MG63 (cell line): ENCODE data around the gene TEX10. TPM values are rescaled to one million over a fixed set of nuclear protein-coding genes. Genes with fewer than 3 reads are reported as not detected.
"Not testable (repeated sequence)": the region's sequence is repeated elsewhere in the genome, so short reads cannot be mapped to it uniquely, and the experiment has no call there.

ENCODE experiments used
- DNase-seq: peaks from one replicate; pipeline ENCODE4 v3.0.0-alpha.2; 2020
- H3K27me3 ChIP-seq: fragments of 250-450 bp; sonication (Bioruptor Pico); 2 replicates; pipeline ENCODE4 v1.5.1; 2020; ENCODE audit warnings: mild to moderate bottlenecking, moderate library complexity
- H3K36me3 ChIP-seq: fragments of 250-450 bp; sonication (Bioruptor Pico); 2 replicates; pipeline ENCODE4 v1.5.1; 2020; ENCODE audit warnings: mild to moderate bottlenecking, moderate library complexity
- H3K4me3 ChIP-seq: fragments of 250-450 bp; sonication (Bioruptor Pico); 2 replicates; pipeline ENCODE4 v1.5.1; 2020; ENCODE audit warnings: mild to moderate bottlenecking, moderate library complexity
- H3K9me3 ChIP-seq: fragments of 250-450 bp; sonication (Bioruptor Pico); 2 replicates; pipeline ENCODE4 v1.5.1; 2020; ENCODE audit warnings: mild to moderate bottlenecking, moderate library complexity
- total RNA-seq: library from RNA; depleted of rRNA; stranded (reverse); fragments of >200 nt; shearing (Covaris generic); gene quantifications from 2 replicates; pipeline ENCODE4 v1.2.3, GENCODE V29; 2014; ENCODE audit warnings: low replicate concordance; rRNA removed

The TEX10 gene
- 56.2 and 79.4 TPM in 2 replicates for total RNA-seq

GRCh38 chr9:100352727-100353505, at the start of gene TEX10:
Gene TEX10 (minus strand): TSS chr9:100352942. CDS start chr9:100349363, 3,579 bp downstream.
- Histone ChIP-seq H3K4me3 (peak within 1 kb of the TSS; percentile 94), H3K9me3 (no peaks in the 10 kb centered on the region; the same call in 1 of the 2 replicates), H3K27me3 (no peaks in the 10 kb centered on the region), H3K36me3 (peaks cover 5% of the 10 kb centered on the region)
- peak; percentile 84 for DNase-seq

GRCh38 chr9:100401042-100401441, 48.3 kb upstream of the TEX10 start:
- no peak overlapping the region for H3K4me3 ChIP-seq
- no peaks in the 10 kb centered on the region for H3K36me3 ChIP-seq
- H3K9me3 ChIP-seq = no peaks in the 10 kb centered on the region
- no peaks in the 10 kb centered on the region for H3K27me3 ChIP-seq
- no peak for DNase-seq

- no peaks in the 10 kb centered on the region for H3K27me3 ChIP-seq
- no peak for DNase-seq
- no peak overlapping the region for H3K4me3 ChIP-seq
- H3K36me3 ChIP-seq = no peaks in the 10 kb centered on the region
- H3K9me3 ChIP-seq = no peaks in the 10 kb centered on the region
These were observed 45.0 kb upstream of the TEX10 start for GRCh38 chr9:100397529-100398266.

- H3K27me3 ChIP-seq = no peaks in the 10 kb centered on the region
- H3K9me3 ChIP-seq = no peaks in the 10 kb centered on the region
- H3K4me3 ChIP-seq = no peak overlapping the region
- H3K36me3 ChIP-seq = no peaks in the 10 kb centered on the region
- no peak for DNase-seq
These were observed 44.0 kb upstream of the TEX10 start for GRCh38 chr9:100396769-100397168.

GRCh38 chr9:100394816-100395215, 42.1 kb upstream of the TEX10 start:
- Histone ChIP-seq H3K27me3 (no peaks in the 10 kb centered on the region), H3K36me3 (no peaks in the 10 kb centered on the region), H3K9me3 (no peaks in the 10 kb centered on the region), H3K4me3 (no peak overlapping the region)
- no peak for DNase-seq

GRCh38 chr9:100394032-100394695, 41.4 kb upstream of the TEX10 start:
- Histone ChIP-seq H3K9me3 (no peaks in the 10 kb centered on the region), H3K36me3 (no peaks in the 10 kb centered on the region), H3K27me3 (no peaks in the 10 kb centered on the region), H3K4me3 (no peak overlapping the region)
- no peak for DNase-seq

- not testable (repeated sequence) for H3K4me3 ChIP-seq, DNase-seq, H3K27me3 ChIP-seq, H3K9me3 ChIP-seq, H3K36me3 ChIP-seq
These were observed 40.2 kb upstream of the TEX10 start for GRCh38 chr9:100392989-100393388.

GRCh38 chr9:100379862-100380261, 27.1 kb upstream of the TEX10 start:
- Histone ChIP-seq H3K4me3 (no peak overlapping the region), H3K36me3 (no peaks in the 10 kb centered on the region), H3K27me3 (no peaks in the 10 kb centered on the region), H3K9me3 (no peaks in the 10 kb centered on the region)
- DNase-seq = no peak

- no peaks in the 10 kb centered on the region for H3K36me3 ChIP-seq
- no peaks in the 10 kb centered on the region for H3K27me3 ChIP-seq
- H3K9me3 ChIP-seq = no peaks in the 10 kb centered on the region
- DNase-seq = no peak
- no peak overlapping the region for H3K4me3 ChIP-seq
These were observed 24.3 kb upstream of the TEX10 start for GRCh38 chr9:100377015-100377414.

- Histone ChIP-seq H3K4me3 (no peak overlapping the region), H3K27me3 (no peaks in the 10 kb centered on the region), H3K36me3 (no peaks in the 10 kb centered on the region), H3K9me3 (no peaks in the 10 kb centered on the region)
- DNase-seq = no peak
These were observed 22.9 kb upstream of the TEX10 start for GRCh38 chr9:100375658-100376057.

GRCh38 chr9:100372648-100373047, 19.9 kb upstream of the TEX10 start:
- H3K4me3 ChIP-seq = no peak overlapping the region
- no peaks in the 10 kb centered on the region for H3K36me3 ChIP-seq
- H3K27me3 ChIP-seq = no peaks in the 10 kb centered on the region
- H3K9me3 ChIP-seq = no peaks in the 10 kb centered on the region
- no peak for DNase-seq

- Histone ChIP-seq H3K27me3 (no peaks in the 10 kb centered on the region), H3K4me3 (no peak overlapping the region), H3K9me3 (no peaks in the 10 kb centered on the region), H3K36me3 (no peaks in the 10 kb centered on the region)
- no peak for DNase-seq
These were observed 17.5 kb upstream of the TEX10 start for GRCh38 chr9:100370064-100370723.

GRCh38 chr9:100368672-100369071, 15.9 kb upstream of the TEX10 start:
- no peaks in the 10 kb centered on the region for H3K27me3 ChIP-seq
- no peaks in the 10 kb centered on the region for H3K9me3 ChIP-seq
- H3K4me3 ChIP-seq = no peak overlapping the region
- H3K36me3 ChIP-seq = no peaks in the 10 kb centered on the region
- no peak for DNase-seq

- Histone ChIP-seq H3K36me3 (no peaks in the 10 kb centered on the region), H3K27me3 (no peaks in the 10 kb centered on the region), H3K4me3 (no peak overlapping the region), H3K9me3 (no peaks in the 10 kb centered on the region)
- no peak for DNase-seq
These were observed 13.4 kb upstream of the TEX10 start for GRCh38 chr9:100366121-100366520.

- no peaks in the 10 kb centered on the region for H3K27me3 ChIP-seq
- no peak for DNase-seq
- H3K36me3 ChIP-seq = no peaks in the 10 kb centered on the region
- no peak overlapping the region for H3K4me3 ChIP-seq
- H3K9me3 ChIP-seq = no peaks in the 10 kb centered on the region
These were observed 11.3 kb upstream of the TEX10 start for GRCh38 chr9:100364013-100364412.

- H3K9me3 ChIP-seq = no peaks in the 10 kb centered on the region; the same call in 1 of the 2 replicates
These were observed 6.3 kb upstream of the TEX10 start for GRCh38 chr9:100359057-100359456.

GRCh38 chr9:100357501-100357900, 4.8 kb upstream of the TEX10 start:
- no peaks in the 10 kb centered on the region for H3K36me3 ChIP-seq
- no peak for DNase-seq
- no peaks in the 10 kb centered on the region; the same call in 1 of the 2 replicates for H3K9me3 ChIP-seq
- H3K27me3 ChIP-seq = no peaks in the 10 kb centered on the region
- H3K4me3 ChIP-seq = no peak overlapping the region

More at GRCh38 chr9:100359057-100359456, 6.3 kb upstream of the TEX10 start:
- no peaks in the 10 kb centered on the region for H3K27me3 ChIP-seq
- DNase-seq = no peak
- no peaks in the 10 kb centered on the region for H3K36me3 ChIP-seq
- H3K4me3 ChIP-seq = no peak overlapping the region
